ENCODE results near the gene MYMX.
A peak's percentile ranks its signal among the peaks of the same experiment; 100 is the strongest.
"Not testable (repeated sequence)": the region's sequence is repeated elsewhere in the genome, so short reads cannot be mapped to it uniquely, and the experiment has no call there.

MYMX gene

GRCh38 chr6:44186635-44187025 lies 30.1 kb upstream of the MYMX start:
- DNase-seq (ENCODE audit: low read depth), result no peak

GRCh38 chr6:44188819-44189218 lies 27.9 kb upstream of the MYMX start:
- DNase-seq (ENCODE audit: low read depth), result no peak

GRCh38 chr6:44189257-44189656 lies 27.5 kb upstream of the MYMX start:
- DNase-seq (ENCODE audit: low read depth), result no peak

- DNase-seq (ENCODE audit: low read depth), result no peak
These were observed 26.0 kb upstream of the MYMX start for GRCh38 chr6:44190715-44191114.

- peak; percentile 12 for DNase-seq (ENCODE audit: low read depth)
These were observed 24.2 kb upstream of the MYMX start for GRCh38 chr6:44192428-44193041.

- no peak for DNase-seq (ENCODE audit: low read depth)
These were observed 23.3 kb upstream of the MYMX start for GRCh38 chr6:44193307-44193910.

GRCh38 chr6:44194326-44194725 lies 22.4 kb upstream of the MYMX start:
- no peak for DNase-seq (ENCODE audit: low read depth)

- DNase-seq (ENCODE audit: low read depth), result not testable (repeated sequence)
These were observed 20.4 kb upstream of the MYMX start for GRCh38 chr6:44196351-44196750.

- no peak for DNase-seq (ENCODE audit: low read depth)
These were observed 18.0 kb upstream of the MYMX start for GRCh38 chr6:44198684-44199083.

GRCh38 chr6:44199883-44200282 lies 16.8 kb upstream of the MYMX start:
- DNase-seq (ENCODE audit: low read depth), result no peak

- no peak for DNase-seq (ENCODE audit: low read depth)
These were observed 15.5 kb upstream of the MYMX start for GRCh38 chr6:44201200-44201599.

- DNase-seq (ENCODE audit: low read depth), result no peak
These were observed 15.0 kb upstream of the MYMX start for GRCh38 chr6:44201638-44202303.

GRCh38 chr6:44202332-44202971 lies 14.3 kb upstream of the MYMX start:
- DNase-seq (ENCODE audit: low read depth), result no peak

- DNase-seq (ENCODE audit: low read depth), result no peak
These were observed 13.6 kb upstream of the MYMX start for GRCh38 chr6:44202972-44203750.

- no peak for DNase-seq (ENCODE audit: low read depth)
These were observed 12.8 kb upstream of the MYMX start for GRCh38 chr6:44203955-44204354.

GRCh38 chr6:44207966-44208365 lies 8.8 kb upstream of the MYMX start:
- DNase-seq (ENCODE audit: low read depth), result no peak

- no peak for DNase-seq (ENCODE audit: low read depth)
These were observed 5.4 kb upstream of the MYMX start for GRCh38 chr6:44211284-44211683.

GRCh38 chr6:44214307-44214706 lies 2.4 kb upstream of the MYMX start:
- DNase-seq (ENCODE audit: low read depth), result no peak

GRCh38 chr6:44217332-44218143 lies 812 bp downstream of the MYMX start:
- no peak for DNase-seq (ENCODE audit: low read depth)

- DNase-seq (ENCODE audit: low read depth), result peak; percentile 63
These were observed 2.5 kb downstream of the MYMX start for GRCh38 chr6:44219053-44219814.
